Effector memory CD4-positive, alpha-beta T cell (primary cell): Measurements from ENCODE around the gene SLC15A3.

Experiments
- DNase-seq, 3 donors: peaks; one replicate each; pipeline ENCODE4 v3.0.0-alpha.2; 2020
- H3K27ac ChIP-seq: 2 replicates; pipeline ENCODE4 v1.7.0; 2013; ENCODE audit warnings: mild to moderate bottlenecking, low read length, moderate library complexity; ENCODE audit not compliant: insufficient read depth, poor library complexity, severe bottlenecking
- H3K27me3 ChIP-seq: replicated peaks from 2 replicates; pipeline ENCODE4 v1.7.0; 2013; ENCODE audit warnings: mild to moderate bottlenecking, low read length; ENCODE audit not compliant: insufficient read depth, control insufficient read depth, poor library complexity, severe bottlenecking
- H3K36me3 ChIP-seq: 2 replicates; pipeline ENCODE4 v1.7.0; 2013; ENCODE audit warnings: mild to moderate bottlenecking, low read length, moderate library complexity; ENCODE audit not compliant: control insufficient read depth, insufficient read depth
- H3K4me1 ChIP-seq: 2 replicates; pipeline ENCODE4 v1.7.0; 2013; ENCODE audit warnings: low read length, mild to moderate bottlenecking; ENCODE audit not compliant: control insufficient read depth, insufficient read depth, poor library complexity, severe bottlenecking
- H3K4me3 ChIP-seq: 2 replicates; pipeline ENCODE4 v1.7.0; 2013; ENCODE audit warnings: low read length, low read depth, mild to moderate bottlenecking; ENCODE audit not compliant: insufficient read depth, poor library complexity, severe bottlenecking
- H3K9me3 ChIP-seq: 2 replicates; pipeline ENCODE4 v1.7.0; 2013; ENCODE audit warnings: mild to moderate bottlenecking, low read length, moderate library complexity; ENCODE audit not compliant: control insufficient read depth
- total RNA-seq, 3 donors: gene quantifications; one replicate each; lab custom pipeline; 2026; lab: John Stamatoyannopoulos, UW

Gene SLC15A3
- 0.78 to 4.1 (median 1.2) reads per million in 3 donors for total RNA-seq

DNA sequence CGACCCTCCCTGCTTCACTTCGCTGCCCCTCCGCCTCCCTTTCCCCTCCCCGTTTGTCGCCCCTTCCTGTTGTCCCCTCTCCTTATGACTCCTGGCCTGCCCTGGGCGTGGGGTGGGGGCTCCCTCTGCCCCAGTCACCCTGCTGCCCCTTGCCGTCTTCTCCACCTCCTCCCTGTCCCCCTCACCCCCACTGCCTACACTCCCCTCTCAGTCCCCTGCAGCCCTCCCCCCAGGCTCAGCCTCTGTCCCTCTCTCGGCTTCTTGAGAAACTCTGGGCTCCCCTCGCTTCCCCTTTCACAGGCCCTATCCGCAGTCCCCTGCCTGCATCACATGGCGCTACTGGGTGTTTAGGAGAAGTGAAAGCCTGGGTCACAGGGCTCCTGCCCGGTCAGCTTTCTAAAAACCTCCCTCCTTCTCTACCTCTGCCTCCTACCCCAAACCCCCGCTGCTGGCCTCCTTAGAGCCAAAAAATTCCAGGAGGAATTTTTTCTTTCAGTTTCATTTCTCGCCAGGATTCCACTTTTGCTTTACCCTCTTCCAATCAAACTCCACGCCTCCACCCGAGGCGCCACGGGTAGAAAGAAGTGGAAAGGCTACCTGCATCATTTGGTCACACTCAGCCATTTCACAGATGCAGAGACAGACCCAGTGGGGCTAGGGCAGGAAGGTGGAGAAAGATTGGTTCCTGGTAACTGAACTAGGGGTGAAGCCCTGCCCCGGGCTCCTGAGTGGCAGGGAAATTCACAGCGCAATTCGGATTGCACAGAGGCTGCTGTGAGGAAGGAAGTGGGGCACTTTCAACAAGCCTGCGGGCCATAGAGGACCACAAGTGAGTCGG lies at the start of gene SLC15A3:
SLC15A3 (minus strand) TSS at position 273 of the 838 bp plus-strand sequence. CDS start 625 bp downstream, outside the sequence.
- Histone ChIP-seq H3K4me3 (peak within 1 kb of the TSS; percentile 35), H3K36me3 (no peaks in the 10 kb centered on the region), H3K27ac (peak within 1 kb of the TSS; percentile 45), H3K9me3 (no peaks in the 10 kb centered on the region), H3K4me1 (peaks cover 18% of the 10 kb centered on the region), H3K27me3 (peaks cover 14% of the 10 kb centered on the region)
- no peak for DNase-seq

DNA sequence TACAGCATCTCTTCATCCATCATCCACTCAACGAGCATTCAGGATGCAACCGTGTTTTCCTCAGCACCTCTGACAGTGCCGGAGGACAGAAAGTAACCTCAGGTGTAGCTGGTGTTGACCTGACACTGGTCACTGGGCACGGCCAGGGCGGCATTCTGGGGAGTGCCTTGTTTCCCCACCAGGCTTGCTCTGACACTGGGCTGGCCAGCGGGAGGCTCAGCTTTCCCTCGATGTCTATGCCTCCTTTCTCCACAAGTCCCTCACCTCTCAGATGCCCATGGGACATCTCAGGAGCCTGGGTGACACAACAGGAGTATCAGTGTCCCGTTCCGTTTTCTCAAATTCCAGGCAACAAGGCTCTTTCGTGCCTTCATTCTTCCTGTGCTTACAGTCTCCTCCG lies 48.5 kb upstream of the SLC15A3 start:
- no peak overlapping the region for H3K4me3 ChIP-seq
- H3K4me1 ChIP-seq = peaks cover 46% of the 10 kb centered on the region
- DNase-seq = no peak
- H3K27me3 ChIP-seq = no peaks in the 10 kb centered on the region
- peaks cover 32% of the 10 kb centered on the region for H3K36me3 ChIP-seq
- no peaks in the 10 kb centered on the region for H3K9me3 ChIP-seq
- H3K27ac ChIP-seq = no peak overlapping the region

GRCh38 chr11:60996381-60997138 lies 44.6 kb upstream of the SLC15A3 start:
- Histone ChIP-seq H3K9me3 (no peaks in the 10 kb centered on the region), H3K27ac (no peak overlapping the region), H3K36me3 (peaks cover 45% of the 10 kb centered on the region), H3K27me3 (no peaks in the 10 kb centered on the region), H3K4me3 (no peak overlapping the region), H3K4me1 (peaks cover 49% of the 10 kb centered on the region)
- DNase-seq = no peak

DNA sequence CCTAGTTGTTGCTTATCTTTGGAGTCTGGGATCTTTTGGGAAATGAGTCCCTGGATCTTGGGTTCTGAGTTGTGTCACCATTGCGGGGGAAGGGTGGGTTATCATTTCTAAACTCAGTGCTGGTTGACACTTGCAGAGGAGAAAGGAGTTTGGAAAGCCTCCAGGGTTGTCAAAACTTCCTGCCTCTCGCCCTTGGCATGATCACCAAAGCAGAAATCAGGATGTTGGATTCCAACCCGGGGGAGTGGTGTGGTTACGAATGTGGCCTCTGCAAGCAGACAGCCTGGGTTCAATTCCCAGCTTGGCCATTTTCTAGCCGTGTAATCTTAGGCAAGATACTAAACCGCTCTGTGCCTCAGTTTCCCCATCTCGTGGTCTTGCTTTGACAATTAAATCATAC lies 43.8 kb upstream of the SLC15A3 start:
- no peaks in the 10 kb centered on the region for H3K27me3 ChIP-seq
- peaks cover 54% of the 10 kb centered on the region for H3K4me1 ChIP-seq
- H3K9me3 ChIP-seq = no peaks in the 10 kb centered on the region
- peaks cover 39% of the 10 kb centered on the region for H3K36me3 ChIP-seq
- no peak overlapping the region for H3K4me3 ChIP-seq
- DNase-seq = no peak
- H3K27ac ChIP-seq = no peak overlapping the region

GRCh38 chr11:60994541-60995080 lies 42.6 kb upstream of the SLC15A3 start:
- Histone ChIP-seq H3K9me3 (no peaks in the 10 kb centered on the region), H3K4me3 (no peak overlapping the region), H3K27me3 (no peaks in the 10 kb centered on the region), H3K36me3 (peaks cover 34% of the 10 kb centered on the region), H3K27ac (peak overlapping the region; percentile 25), H3K4me1 (peaks cover 54% of the 10 kb centered on the region)
- DNase-seq = no peak

DNA sequence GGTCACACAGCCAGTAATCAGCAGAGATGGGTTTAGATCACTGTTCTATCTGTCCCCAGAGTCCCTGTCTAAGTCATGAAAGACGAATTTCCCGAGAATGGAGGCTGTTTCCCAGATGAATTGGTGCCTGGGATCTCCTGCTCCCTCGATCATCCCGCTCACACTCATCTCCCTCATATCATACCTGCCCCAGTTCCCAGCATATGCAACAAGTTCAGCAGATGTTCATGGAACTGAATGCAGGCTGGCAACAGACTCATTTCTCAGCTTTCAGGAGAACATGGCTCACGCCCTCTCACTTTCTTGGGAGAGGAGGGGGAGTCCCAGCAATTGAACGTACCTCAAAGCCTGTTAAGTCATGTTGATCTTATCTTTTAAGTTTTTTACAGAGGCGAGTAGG lies 41.6 kb upstream of the SLC15A3 start:
- Histone ChIP-seq H3K9me3 (no peaks in the 10 kb centered on the region), H3K27ac (peak overlapping the region; percentile 50), H3K4me1 (peaks cover 64% of the 10 kb centered on the region), H3K36me3 (peaks cover 42% of the 10 kb centered on the region), H3K4me3 (no peak overlapping the region), H3K27me3 (no peaks in the 10 kb centered on the region)
- no peak for DNase-seq

GRCh38 chr11:60992842-60993409 lies 41.0 kb upstream of the SLC15A3 start:
- DNase-seq = no peak
- Histone ChIP-seq H3K4me3 (no peak overlapping the region), H3K27me3 (no peaks in the 10 kb centered on the region), H3K4me1 (peaks cover 64% of the 10 kb centered on the region), H3K9me3 (no peaks in the 10 kb centered on the region), H3K27ac (peak overlapping the region; percentile 50), H3K36me3 (peaks cover 45% of the 10 kb centered on the region)

DNA sequence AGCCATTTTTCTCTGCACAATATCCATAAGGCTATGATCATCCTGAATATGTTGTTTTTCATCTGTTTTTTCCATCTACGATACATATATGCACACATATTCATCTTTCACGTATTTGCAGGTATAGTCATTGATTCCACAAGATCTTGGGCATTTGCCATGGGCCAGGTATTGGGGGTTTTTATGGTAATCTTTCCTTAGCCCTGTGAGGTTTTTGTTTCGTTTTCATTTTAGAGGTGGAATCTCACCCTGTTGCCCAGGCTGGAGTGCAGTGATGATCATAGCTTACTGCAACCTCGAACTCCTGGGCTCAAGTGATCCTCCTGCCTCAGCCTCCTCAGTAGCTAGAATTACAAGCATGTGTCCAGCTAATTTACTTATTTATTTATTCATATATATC lies 39.5 kb upstream of the SLC15A3 start:
- H3K27me3 ChIP-seq = no peaks in the 10 kb centered on the region
- no peak for DNase-seq
- no peak overlapping the region for H3K4me3 ChIP-seq
- H3K36me3 ChIP-seq = peaks cover 39% of the 10 kb centered on the region
- peak overlapping the region; percentile 34 for H3K27ac ChIP-seq
- H3K9me3 ChIP-seq = no peaks in the 10 kb centered on the region
- peaks cover 75% of the 10 kb centered on the region for H3K4me1 ChIP-seq

DNA sequence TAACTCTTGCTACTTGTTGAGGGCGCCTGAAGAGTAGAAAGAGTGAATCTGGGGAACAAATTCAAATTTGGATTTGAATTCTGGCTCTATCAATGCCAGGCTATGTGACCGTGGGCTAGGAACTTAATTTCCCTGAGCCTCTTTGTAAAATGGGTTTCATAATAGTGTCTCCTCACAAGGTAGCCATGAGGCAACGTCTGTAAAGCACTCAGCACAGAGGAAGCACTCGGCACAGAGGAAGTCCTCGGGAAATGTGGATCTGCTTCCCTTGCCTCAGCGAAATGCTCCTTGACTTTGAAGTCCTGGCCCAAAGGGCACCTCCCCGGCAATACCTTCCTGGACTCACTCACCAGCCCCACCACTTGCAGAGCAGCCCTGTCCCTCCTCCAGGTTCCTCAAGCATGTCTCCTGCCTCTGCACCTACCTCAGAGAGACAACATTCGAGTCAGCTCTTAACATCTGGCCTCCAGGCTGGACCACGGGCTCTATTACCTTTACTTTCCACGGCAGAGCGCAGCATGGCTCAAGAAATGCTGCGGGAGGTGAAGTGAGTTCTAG lies 37.2 kb upstream of the SLC15A3 start:
- no peak for DNase-seq
- peaks cover 80% of the 10 kb centered on the region for H3K4me1 ChIP-seq
- H3K27ac ChIP-seq = peak overlapping the region; percentile 93
- H3K27me3 ChIP-seq = no peaks in the 10 kb centered on the region
- H3K36me3 ChIP-seq = peaks cover 19% of the 10 kb centered on the region
- H3K4me3 ChIP-seq = no peak overlapping the region
- H3K9me3 ChIP-seq = no peaks in the 10 kb centered on the region
